SU-DHL-6 (cell line): ENCODE results near the gene CHL1.

Source experiments
- H2AFZ ChIP-seq: fragments of 200-600 bp; sonication (generic); 2 replicates; pipeline ENCODE4 v1.6.1; 2014; ENCODE audit warnings: low read depth, mild to moderate bottlenecking, moderate library complexity, mixed read lengths, antibody characterized with exemption, low read length; ENCODE audit not compliant: severe bottlenecking
- H3F3A ChIP-seq: fragments of 200-600 bp; shearing (Covaris generic); 2 replicates; pipeline ENCODE4 v1.6.0; 2016; ENCODE audit warnings: antibody characterized with exemption, mild to moderate bottlenecking; ENCODE audit not compliant: insufficient read depth
- H3K27ac ChIP-seq: fragments of 200-600 bp; sonication (generic); 2 replicates; pipeline ENCODE4 v1.5.1; 2016; ENCODE audit warnings: low read depth, mild to moderate bottlenecking, low read length, moderate library complexity, mixed read lengths
- H3K27me3 ChIP-seq: fragments of 200-600 bp; sonication (generic), shearing (Covaris generic); 2 replicates; pipeline ENCODE4 v1.6.0; 2014; ENCODE audit warnings: mild to moderate bottlenecking, low read length
- H3K36me3 ChIP-seq: fragments of 200-600 bp; sonication (generic); 2 replicates; pipeline ENCODE4 v1.6.1; 2014; ENCODE audit warnings: mild to moderate bottlenecking, low read length, mixed read lengths
- H3K4me2 ChIP-seq: fragments of 300-600, 200-600 bp; shearing (Covaris generic), sonication (generic); 2 replicates; pipeline ENCODE4 v1.6.0; 2014; ENCODE audit warnings: low read length, low read depth, mild to moderate bottlenecking; ENCODE audit not compliant: poor library complexity, severe bottlenecking
- H3K4me3 ChIP-seq: fragments of 200-600 bp; sonication (generic); 2 replicates; pipeline ENCODE4 v1.5.1; 2014; ENCODE audit warnings: antibody characterized with exemption, low read length, mild to moderate bottlenecking, mixed read lengths; ENCODE audit not compliant: insufficient read depth, poor library complexity, severe bottlenecking
- H3K79me2 ChIP-seq: fragments of 200-600 bp; sonication (generic); 2 replicates; pipeline ENCODE4 v1.6.1; 2014; ENCODE audit warnings: mild to moderate bottlenecking, low read length, moderate library complexity; ENCODE audit not compliant: insufficient read depth
- H3K9ac ChIP-seq: fragments of 200-600 bp; sonication (generic); 2 replicates; pipeline ENCODE4 v1.7.0; 2014; ENCODE audit warnings: mild to moderate bottlenecking, low read length
- H3K9me2 ChIP-seq: fragments of 200-600 bp; sonication (generic); replicated peaks from 2 replicates; pipeline ENCODE4 v1.6.1; 2014; ENCODE audit warnings: low read length; ENCODE audit not compliant: insufficient read depth
- H3K9me3 ChIP-seq: fragments of 200-600 bp; sonication (generic); 2 replicates; pipeline ENCODE4 v1.6.1; 2014; ENCODE audit warnings: low read length, mixed read lengths; ENCODE audit not compliant: insufficient read depth
- H4K20me1 ChIP-seq: fragments of 200-600 bp; sonication (generic); 2 replicates; pipeline ENCODE4 v1.6.1; 2014; ENCODE audit warnings: low read depth, mild to moderate bottlenecking, antibody characterized with exemption, low read length, moderate library complexity, mixed read lengths
- CTCF ChIP-seq: fragments of 200-600 bp; sonication (generic); IDR thresholded peaks from one replicate; pipeline ENCODE4 v1.5.1; 2017; ENCODE audit warnings: antibody characterized with exemption, mild to moderate bottlenecking, low read length, moderate library complexity; ENCODE audit not compliant: insufficient read depth, poor library complexity, severe bottlenecking
- EZH2phosphoT487 ChIP-seq: fragments of 200-600 bp; sonication (generic), shearing (Covaris generic); conservative IDR thresholded peaks from 2 replicates; pipeline ENCODE4 v1.6.1; 2018; ENCODE audit warnings: mild to moderate bottlenecking, antibody characterized with exemption, low read length, moderate library complexity, mixed read lengths

Gene CHL1

GRCh38 chr3:274927-275326 lies 78.4 kb downstream of the CHL1 start:
- TF ChIP-seq EZH2phosphoT487, result no peak
- no peak for TF ChIP-seq CTCF
- Histone ChIP-seq H3K4me2 (peak overlapping the region; percentile 32), H3K36me3 (no peaks in the 10 kb centered on the region), H3K9me3 (no peaks in the 10 kb centered on the region), H2AFZ (no peak overlapping the region), H3K79me2 (no peaks in the 10 kb centered on the region; the same call in 1 of the 2 replicates), H4K20me1 (no peaks in the 10 kb centered on the region), H3F3A (peaks cover 29% of the 10 kb centered on the region), H3K9ac (no peak overlapping the region), H3K9me2 (no peaks in the 10 kb centered on the region), H3K4me3 (no peak overlapping the region), H3K27me3 (no peaks in the 10 kb centered on the region), H3K27ac (peak overlapping the region; percentile 14; the same call in 1 of the 2 replicates)

- 0 out of 2 replicates have a peak, but pooled peaks cover 10% of the 10 kb centered on the region for H3K36me3 ChIP-seq
- peak overlapping the region; percentile 55 for H2AFZ ChIP-seq
- no peaks in the 10 kb centered on the region for H3K9me2 ChIP-seq
- H3F3A ChIP-seq, result peaks cover 29% of the 10 kb centered on the region
- peak overlapping the region; percentile 95 for H3K4me2 ChIP-seq
- H3K4me3 ChIP-seq, result peak overlapping the region; percentile 32
- no peaks in the 10 kb centered on the region for H3K9me3 ChIP-seq
- peak overlapping the region; percentile 57 for H3K9ac ChIP-seq
- peak overlapping the region; percentile 99 for H3K27ac ChIP-seq
- TF ChIP-seq CTCF (no peak), EZH2phosphoT487 (no peak)
- H3K27me3 ChIP-seq, result no peaks in the 10 kb centered on the region
- H3K79me2 ChIP-seq, result no peaks in the 10 kb centered on the region; the same call in 1 of the 2 replicates
- H4K20me1 ChIP-seq, result no peaks in the 10 kb centered on the region
Measured at GRCh38 chr3:277873-278272, 81.3 kb downstream of the CHL1 start.

DNA sequence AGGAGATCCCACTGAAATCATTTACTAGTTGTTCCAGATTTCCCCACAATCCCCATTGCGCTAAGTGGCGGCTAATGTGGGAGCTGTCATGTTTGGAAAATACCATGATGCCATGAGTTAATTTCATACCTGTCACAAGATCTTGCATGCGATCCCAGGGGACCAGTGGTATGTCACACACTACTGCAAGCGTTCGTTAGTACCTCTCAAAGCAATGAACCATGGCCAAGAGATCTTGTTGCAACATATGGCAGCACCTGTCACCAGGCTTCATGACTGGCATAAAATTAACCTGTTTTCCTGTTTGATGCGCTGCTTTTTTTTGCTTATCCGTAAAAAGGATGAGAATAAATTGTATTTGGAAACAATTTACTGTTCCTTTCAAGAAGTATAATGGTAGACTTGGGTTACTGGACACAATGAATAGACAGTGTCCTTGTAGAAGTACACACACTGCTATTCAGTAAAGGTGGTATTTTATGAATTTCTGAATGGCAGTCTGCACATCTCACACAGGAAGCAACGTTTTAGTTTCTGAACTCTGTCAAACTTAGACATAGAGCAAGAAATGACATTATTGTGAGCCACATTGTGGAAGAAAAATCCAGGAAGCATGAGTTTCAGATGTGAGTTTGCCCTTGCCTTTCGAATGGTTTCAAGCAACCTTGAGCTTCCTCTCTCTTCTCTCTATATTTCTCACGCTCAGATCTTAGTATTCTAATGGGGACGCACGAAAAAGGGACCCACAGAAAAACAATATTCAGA lies 81.9 kb downstream of the CHL1 start:
- Histone ChIP-seq H3F3A (peaks cover 29% of the 10 kb centered on the region), H3K36me3 (0 out of 2 replicates have a peak, but pooled peaks cover 11% of the 10 kb centered on the region), H2AFZ (peak overlapping the region; percentile 56), H3K4me3 (peak overlapping the region; percentile 44), H3K27me3 (no peaks in the 10 kb centered on the region), H4K20me1 (no peaks in the 10 kb centered on the region), H3K9me2 (no peaks in the 10 kb centered on the region), H3K79me2 (no peaks in the 10 kb centered on the region; the same call in 1 of the 2 replicates), H3K9me3 (no peaks in the 10 kb centered on the region), H3K27ac (peak overlapping the region; percentile 99), H3K4me2 (peak overlapping the region; percentile 95), H3K9ac (peak overlapping the region; percentile 57)
- TF ChIP-seq EZH2phosphoT487 (no peak), CTCF (no peak)
